Activated CD4-positive, alpha-beta T cell treated with anti-CD3 and anti-CD28 coated beads, Interleukin-2, amount 50 U/mL, for 4 hours (primary cell): ENCODE data around the gene PRSS8.
A peak's percentile ranks its signal among the peaks of the same experiment; 100 is the strongest.
"Not testable (repeated sequence)": the region's sequence is repeated elsewhere in the genome, so short reads cannot be mapped to it uniquely, and the experiment has no call there.

Source experiments
- DNase-seq, 2 experiments: peaks; one replicate each; pipeline ENCODE4 v3.0.0-alpha.2; 2020

The PRSS8 gene

DNA sequence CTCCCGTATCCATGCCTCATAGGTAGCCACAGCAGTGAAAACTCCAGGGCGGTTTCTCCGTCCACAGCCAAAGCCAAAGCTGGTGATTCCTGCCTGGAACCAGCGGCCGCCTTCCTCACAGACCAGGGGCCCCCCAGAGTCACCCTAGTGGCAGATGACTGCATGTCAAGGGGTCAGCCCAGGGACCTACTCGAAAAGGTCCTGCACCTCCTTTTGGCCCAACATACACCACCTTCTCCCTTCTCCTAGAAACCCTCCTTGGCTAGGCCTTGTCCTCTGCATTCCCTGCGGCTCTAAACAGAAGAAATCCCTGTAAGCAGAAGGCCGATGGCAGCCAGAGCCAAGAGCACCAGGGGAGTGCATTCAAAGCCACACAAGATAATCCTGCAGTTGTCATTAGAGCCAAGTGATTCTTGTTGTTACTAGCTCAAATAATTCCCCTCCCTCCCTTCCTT, 8.2 kb upstream of the PRSS8 start:
- no peak for DNase-seq

DNA sequence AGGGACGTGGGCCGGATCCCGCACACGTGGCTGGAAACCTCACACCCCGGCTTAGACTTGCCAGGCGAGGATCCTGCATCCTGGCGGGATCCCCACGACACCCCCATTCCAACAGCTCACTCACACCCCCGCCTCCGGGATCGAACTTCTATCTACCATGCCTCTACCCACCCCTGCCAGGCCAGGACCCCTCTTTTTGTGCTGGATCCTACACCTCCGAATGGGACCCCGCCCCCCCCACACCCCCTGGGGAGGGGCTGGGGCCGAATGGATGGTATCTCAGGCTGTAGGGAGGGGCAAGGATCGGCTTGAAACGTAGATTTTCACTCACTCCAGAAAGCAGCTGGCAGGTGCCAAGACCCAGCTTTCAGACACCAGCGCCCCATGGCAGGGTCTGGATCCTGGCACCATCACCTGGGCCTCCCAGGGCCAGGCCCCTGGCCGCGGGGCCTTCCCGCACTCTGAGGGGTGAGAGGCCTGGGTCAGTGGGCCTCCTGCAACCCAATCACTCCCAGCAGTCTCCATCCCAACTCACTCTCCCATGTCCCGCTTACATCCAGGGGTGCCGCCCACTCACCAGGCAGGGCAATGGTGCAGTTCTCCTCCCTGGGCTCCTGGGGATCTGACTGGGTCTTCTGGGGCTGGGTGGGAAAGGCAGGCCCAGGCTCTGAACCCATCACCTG, 7.6 kb upstream of the PRSS8 start:
- DNase-seq: no peak

DNA sequence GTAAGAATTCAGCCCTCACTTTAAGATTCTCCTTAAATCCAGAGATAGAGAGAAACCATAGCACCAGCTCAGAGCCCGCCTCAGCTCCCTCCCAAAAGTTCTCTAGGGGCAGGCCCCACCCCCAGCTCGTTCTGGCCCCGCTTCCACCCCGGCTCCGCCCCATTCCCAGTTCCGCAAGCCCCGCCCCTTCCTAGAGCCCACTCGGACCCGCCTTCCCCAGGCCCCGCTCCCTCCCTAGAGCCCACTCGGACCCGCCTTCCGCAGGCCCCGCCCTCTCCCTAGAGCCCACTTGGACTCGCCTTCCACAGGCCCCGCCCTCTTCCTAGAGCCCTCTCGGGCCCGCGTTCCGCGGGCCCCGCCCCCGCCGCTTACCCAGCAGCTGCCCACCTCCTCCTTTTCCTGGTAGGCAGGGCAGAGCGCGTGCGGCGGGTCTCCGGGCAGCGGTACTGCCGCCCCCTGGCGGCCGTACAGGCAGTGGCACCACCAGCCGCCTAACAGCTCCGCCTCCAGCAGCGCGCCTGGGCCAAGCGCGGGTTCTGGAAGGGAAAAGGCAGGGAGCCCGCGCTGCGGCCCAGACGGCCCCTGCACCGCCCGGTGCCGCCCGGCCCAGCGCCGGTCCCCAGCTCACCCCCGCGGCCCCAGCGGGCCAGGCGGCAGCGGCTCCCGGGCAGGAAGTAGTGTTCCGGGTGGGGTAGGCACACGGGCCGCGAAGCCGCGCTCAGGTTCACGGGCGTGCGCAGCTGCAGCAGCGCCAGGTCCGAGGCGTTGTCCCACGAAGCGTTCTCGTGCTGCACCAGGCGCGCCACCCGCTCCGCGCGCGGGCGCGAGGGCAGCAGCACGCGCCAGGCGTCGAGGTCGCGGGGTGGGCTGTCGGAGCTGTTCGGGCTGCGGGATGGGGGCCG, 6.8 kb upstream of the PRSS8 start:
- DNase-seq: peak; percentile 95 to 96

DNA sequence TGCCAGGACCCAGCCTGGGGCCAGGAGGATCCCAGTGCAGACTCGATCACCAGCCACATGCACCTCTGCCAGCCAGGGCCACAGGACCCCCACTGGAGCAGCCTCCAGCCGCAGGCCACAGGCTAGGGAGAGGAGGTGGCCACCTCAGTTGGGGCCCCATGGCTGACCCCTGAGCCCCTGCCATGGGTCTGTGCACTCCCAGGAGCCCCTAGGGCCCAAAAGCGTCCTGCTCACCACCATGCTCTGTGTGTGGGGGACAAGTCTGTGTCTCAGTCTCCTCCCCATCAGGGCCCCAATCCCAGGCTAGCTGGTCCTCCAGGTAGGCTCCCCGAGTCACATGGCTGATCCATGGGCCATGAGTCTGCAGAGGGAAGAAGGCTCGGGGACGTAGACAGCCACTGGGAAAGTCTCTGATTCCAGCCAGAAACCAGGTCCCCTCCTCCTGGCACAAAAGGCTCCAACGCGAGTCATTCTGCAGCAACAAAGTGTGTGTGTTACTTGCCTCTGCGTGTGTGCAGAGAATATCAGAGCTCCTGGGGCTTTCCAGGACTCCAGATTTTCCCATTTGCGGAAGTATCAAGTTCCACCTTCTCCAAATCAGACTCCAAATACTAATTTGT, 6.1 kb upstream of the PRSS8 start:
- no peak for DNase-seq

DNA sequence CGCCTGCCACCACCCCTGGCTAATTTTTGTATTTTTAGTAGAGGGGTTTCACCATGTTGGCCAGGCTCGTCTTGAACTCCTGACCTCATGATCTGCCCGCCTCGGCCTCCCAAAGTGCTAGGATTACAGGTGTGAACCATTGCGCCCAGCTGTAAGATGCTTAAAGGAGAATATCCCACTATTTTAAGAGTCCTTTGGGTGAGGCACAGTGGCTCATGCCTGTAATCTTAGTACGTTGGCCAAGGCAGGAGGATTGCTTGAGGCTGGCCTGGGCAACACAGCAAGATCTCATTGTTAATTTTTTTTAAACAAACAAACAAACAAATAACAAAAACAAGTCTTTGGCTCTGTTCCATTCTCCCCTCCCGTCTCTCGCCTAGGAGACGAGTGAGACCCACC, 5.5 kb upstream of the PRSS8 start:
- DNase-seq: not testable (repeated sequence)

DNA sequence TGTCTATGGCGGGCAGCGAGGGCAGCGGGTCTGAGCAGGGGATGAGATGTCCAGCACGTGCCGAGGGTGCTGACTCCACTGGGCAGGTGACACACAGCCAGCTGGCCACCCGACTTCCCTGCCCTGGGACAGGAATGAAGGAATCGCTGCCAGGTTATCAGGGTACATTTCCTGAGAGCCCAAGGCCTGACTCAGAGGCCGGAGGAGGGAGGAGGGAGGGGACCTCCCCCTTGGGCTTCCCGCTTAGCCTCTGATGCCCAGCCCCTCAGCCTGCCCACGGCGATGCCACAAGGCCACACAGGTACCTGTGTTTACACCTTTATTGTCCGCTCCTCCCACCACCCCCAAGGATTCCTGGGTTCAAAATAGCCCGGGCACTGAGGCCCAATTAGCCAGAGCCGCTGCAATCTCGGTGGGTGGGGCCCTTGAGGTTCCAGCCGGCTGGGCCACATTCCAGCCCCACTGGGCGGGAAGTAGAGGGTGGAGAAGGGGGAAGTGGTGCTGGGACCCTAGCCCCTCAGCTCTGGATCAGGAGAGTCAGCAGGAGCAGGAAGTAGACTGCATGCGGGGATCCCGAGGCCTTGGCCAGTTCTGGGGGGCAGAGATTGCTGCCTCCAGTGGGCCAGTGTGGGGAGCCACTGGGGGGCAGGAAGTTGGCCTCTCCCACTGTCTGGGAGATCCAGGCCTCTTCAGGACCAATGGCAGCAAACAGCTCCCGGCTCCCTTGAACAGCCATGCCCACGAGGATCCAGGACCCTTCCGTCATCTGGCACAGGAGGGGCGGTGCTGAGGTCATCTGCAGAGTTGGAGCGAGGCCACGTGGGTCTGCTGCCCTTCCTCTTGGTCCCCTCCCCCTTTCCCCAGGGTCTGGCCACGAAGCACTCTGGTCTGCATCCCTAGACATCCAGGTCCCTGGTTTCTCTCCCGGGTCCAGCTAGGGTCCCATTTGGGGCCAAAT, 3.4 kb upstream of the PRSS8 start:
- DNase-seq: no peak

DNA sequence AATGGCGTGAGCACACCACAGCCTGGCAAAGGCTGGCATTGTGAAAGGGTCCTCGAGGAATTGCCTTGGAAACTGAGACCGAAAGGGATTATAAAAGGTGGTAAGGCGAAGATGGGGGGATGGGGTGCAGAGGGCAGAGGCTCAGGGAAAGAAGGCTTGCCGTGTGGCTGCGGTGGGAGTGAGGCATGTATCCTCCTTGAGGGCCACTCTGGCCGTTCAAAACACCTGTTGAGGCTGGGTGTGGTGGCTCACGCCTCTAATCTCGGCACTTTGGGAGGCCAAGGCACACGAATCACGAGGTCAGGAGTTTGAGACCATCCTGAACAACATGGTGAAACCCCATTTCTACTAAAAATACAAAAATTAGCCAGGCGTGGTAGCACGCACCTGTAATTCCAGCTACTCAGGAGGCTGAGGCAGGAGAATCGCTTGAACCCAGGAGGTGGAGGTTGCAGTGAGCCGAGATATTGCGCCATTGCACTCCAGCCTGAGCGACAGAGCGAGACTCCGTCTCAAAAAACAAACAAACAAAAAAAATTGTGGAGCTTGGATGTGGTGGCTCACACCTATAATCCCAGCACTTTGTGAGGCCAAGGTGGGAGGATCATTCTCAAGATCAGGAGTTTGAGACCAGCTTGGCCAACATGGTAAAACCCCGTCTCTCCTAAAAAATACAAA, 1.4 kb upstream of the PRSS8 start:
- not testable (repeated sequence) for DNase-seq

DNA sequence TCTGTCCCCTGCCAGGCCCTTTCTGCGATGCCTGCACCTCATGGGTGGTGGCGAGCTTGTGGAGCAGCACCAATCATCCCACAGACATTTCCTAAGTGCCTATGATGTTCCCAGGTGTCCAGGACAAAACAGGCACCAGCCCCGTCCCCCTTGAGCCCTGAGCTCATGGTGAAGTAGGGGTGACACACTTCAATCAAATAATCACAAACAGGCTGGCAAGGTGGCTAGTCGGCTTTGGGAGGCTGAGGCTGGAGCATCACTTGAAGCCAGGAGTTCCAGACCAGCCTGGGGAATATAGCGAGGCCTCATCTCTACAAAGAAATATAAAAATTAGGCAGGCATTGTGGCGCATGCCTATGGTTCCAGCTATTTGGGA, 748 bp upstream of the PRSS8 start:
- no peak for DNase-seq

DNA sequence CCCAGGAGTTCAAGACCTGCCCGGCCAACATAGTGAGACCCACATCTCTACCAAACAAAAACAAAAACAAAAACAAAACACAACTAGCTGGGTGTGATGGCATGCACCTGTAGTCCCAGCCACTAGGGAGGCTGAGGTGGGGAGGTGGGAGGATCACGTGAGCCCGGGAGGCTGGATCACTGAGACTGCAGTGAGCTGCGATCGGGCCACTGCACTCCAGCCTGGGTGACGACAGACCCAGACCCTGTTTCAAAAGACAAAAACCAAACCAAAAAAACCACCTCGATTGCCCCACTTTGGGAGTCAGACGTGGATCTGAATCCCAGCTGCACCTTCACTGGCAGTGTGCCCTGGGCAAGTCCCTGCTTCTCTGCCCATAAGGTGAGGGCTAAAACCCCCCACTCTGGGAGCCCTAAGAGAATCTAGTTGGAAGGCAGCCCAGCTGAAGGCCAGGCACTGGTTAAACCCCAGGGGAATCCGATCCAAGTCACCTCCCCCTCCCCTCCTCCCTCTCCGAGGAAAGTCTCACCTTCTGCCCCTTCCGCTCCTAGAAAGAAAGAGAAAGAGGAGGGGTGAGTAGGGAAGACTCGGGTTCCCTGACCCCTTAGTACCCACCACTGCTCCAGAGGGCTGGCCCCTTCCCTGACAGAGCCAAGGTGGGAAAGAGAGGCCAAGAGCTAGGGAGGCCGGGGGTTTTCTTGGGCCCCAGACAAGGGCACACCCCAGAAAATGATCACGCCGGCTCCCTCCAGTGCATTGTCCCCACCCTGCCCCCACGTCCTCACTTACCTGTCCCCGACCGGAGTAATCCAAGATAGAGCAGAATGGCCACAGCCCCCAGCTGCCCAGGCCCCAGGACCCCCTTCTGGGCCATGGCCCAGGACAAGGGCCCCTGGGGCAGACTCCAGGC, 647 bp downstream of the PRSS8 start:
- no peak for DNase-seq

DNA sequence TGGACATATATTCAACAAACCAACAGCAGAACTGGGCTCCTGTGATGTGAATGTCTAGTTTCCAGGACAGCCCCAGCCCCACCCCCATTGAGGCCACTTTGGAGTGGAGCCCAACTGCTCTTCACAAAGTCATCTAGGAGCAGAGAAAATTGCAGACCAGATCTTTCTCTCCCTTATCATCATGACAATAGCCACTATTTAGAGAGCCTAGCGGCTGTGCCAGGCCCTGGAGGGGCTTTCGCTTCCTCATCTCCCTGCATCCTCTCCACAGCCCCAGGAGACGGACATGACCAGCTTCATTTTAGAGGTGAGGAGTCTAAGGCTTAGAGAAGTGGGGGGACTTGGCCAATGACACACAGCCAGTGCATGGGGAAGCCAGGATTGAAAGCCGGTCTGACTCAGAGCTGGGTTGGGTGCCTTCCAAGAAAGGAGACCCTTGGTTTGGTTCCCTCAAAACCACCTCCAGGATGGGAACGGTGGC, 1.4 kb downstream of the PRSS8 start:
- DNase-seq: no peak

DNA sequence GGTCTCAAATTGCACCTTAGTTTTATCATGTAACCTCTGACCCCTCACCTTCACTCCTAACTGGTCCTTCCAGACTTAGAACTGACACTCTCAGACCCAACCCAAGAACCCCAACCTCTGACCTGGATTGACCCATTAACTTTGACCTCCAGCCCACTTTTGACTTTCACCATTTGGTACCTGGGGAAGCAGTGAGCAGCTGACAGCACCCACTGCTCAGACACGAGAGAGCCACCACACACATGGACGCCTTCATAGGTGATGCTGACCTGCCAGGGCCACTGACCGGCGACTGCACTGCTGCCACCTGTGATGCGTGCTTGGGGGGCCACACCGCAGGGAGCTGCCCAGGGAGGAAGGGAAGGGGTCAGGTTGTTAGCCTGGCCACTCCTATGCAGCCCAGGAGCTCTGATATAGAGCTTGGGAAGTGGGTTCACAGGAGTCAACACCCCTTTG, 2.5 kb downstream of the PRSS8 start:
- no peak for DNase-seq

DNA sequence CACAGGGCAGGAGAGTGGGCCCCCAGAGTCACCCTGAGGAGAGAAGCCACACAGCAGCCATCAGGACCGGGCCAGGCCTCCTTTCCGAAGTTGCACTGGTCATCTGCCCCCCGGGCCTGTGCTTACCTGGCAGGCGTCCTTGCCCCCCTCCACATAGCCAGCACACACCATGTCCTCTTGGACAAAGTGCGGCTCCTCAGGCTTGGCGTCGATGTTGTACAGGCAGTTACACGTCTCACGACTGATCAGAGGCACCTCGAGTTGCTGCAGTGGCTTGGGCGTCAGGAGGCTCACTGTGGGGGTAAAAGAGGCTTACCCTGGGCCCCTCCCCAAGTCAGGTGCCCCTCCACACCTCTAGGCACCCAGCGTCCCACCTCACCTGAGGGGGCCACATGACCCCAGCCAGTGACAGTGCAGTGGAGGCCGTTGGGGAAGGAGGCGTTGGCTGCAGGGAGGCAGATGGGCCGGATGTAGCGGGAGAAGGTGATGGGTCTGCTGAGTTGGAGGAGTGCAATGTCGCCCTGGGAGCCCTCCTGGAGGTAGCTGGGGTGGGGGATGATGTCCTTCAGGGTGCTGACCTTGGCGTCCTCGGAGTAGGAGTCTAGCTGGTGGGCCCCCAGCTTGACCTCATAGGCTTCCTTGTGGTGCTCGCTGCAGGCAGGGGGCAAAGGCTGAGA, 3.1 kb downstream of the PRSS8 start:
- no peak for DNase-seq

DNA sequence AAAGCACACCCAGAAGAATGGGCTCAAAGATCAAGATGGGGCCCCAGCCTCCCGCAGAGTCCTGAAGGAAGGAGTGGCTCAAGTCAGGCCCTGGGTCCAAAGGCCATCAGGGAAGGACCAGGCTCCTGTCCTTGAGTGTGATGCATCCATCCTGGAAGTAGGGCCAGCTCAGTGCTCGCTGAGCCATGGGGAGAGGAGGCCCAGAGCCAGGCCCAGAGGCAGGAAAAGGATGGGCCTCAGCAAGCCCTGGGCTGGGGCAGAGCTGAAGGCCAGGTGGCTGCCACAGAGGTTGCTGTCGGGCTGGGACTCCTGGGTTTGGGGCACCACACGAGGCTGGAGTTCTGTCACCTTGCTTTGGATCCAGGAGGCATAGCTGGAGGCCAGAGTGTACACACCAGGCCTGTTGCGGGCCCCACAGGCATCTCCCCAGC, 3.7 kb downstream of the PRSS8 start:
- DNase-seq: no peak

DNA sequence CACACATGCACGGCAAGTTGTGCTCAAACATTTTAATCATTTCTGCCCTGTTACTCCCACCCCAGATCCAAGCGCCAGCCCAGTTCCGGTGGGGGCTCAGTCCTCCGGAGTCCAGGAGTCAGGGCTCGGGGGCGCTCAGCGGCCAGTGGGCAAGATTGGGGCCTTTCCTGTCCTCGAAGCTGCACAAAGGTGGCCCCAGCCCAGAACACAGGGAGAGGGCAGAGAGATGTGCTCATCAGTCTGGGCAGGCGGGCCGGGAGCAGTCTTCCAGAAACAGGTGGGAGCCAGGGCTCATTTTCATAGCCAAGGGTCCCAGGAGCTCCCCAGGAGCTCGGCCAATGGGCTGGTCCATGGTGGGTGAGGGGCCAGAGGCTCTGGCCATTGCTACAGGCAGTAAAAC, 4.1 kb downstream of the PRSS8 start:
- no peak for DNase-seq

DNA sequence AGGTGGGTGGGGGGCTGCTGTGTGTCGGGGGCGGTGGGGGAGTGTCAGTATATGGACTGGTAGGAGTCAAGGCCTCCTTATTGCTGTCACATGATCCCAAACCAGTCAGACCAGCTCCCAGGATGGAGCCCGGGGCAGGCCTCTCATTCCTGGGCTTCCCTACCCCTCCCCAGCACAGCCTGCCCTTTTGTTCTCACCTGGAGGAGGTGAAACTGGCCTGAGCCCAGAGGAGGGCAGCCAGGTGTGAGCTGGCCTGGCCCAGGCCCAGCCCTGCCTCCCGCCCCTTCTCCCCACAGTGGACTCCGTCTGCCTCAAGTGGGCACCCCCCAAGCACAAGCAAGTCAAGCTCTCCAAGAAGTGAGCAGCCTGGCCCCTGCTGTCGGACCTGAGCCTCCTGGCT, 4.6 kb downstream of the PRSS8 start:
- DNase-seq: no peak

DNA sequence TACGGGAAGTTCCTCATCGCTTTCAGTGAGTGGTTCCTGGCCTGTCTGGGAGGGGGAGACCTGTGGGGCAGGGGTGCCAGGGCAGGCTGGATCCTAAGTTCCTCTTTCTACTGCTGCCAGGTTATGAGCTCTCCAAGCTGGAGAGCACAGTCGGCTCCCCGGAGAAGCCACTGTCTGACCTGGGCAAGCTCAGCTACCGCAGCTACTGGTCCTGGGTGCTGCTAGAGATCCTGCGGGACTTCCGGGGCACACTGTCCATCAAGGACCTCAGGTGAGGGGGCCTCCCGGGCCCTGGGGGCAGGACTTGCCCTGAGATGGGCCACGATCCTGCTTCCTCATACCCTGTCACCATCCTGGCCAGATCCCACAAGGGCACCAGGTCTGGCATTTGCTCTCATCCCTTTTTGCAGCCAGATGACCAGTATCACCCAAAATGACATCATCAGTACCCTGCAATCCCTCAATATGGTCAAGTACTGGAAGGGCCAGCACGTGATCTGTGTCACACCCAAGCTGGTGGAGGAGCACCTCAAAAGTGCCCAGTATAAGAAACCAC, 5.1 kb downstream of the PRSS8 start:
- DNase-seq: no peak

DNA sequence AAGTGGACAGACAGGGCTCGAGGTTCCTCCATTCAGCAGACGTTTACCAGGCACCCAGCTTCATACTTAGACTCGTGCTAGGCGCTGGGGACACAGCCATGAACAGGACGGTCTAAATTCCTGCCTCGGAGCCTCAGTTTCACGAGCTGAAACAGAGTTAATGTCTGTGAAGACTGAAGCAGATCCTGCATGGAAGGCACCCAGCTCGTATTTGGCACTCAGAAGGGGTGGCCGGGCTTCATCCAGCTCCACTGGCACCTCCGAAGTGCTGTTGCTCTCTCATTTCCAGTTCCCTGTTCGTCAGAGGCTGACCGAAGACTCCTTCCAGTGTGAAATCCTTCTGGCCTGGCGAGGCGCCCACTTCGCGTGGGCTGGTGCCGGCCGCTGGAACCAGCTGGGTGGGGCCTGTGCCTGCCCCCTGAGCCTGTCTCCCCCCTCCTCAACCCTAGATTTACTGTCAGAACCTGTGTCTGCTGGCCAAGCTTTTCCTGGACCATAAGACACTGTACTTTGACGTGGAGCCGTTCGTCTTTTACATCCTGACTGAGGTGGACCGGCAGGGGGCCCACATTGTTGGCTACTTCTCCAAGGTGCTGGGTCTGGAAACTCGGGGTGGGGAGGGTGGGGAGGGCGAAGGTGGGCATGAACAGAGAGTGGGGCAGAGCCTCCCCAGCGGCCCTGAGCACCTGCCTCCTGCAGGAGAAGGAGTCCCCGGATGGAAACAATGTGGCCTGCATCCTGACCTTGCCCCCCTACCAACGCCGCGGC, 5.8 kb downstream of the PRSS8 start:
- DNase-seq: no peak

DNA sequence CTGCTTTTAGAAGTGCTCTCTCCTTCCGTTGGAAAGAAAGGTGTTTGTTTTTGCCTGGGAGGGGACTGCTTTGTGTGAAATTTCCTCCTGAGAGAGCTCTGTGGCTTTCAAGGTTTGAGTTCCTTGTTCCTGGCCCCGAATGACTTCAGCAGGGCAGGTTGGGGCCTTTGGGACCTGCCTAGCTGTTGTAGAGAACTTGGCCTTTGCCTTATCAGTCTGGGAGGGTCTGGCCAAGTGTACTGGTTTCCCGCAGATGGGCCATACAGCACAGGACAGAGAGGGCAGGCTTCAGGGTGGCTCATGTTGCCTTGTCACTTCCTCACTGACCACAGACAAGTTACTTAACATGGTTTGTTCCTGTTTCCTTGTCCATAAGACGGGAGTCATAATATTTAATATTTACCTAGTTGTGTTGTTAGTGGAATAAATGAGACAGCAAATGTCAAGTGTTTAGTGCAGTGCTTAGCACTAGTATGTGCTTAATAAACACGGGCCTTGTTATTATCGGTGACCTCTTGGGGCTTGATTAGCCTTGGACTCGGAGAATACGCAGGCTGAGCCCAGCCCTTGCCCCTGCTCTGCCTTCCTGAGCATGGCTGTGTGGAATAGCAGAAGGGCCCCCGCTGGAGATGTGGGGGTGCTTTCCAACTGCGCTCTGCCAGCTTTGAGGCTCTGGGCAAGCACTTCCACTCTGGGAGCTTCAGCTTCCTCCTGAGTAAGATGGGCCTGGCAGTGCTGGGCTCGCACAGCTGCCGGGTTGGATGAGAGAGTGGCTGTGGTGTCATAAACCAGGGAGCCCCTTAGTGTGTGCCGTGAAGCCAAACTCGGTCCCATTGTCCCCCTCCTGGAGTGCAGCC, 6.6 kb downstream of the PRSS8 start:
- no peak for DNase-seq
